A549 (cell line): ENCODE data around the gene TMEM255B.

Experiments used
- BCL3 ChIP-seq: fragments of >200 bp; sonication (Bioruptor Twin); formaldehyde crosslinking; IDR thresholded peaks from 3 replicates; pipeline ENCODE4 v1.6.1; 2016
- CBX2 ChIP-seq: fragments of 200-600 bp; sonication (generic); IDR thresholded peaks from 2 replicates; pipeline ENCODE4 v1.6.1; 2016; ENCODE audit warnings: low read depth, mild to moderate bottlenecking, borderline replicate concordance
- CEBPB ChIP-seq, 2 experiments: fragments of >200 bp in 1 of 2; sonication (Bioruptor Twin) in 1 of 2; formaldehyde crosslinking in 1 of 2; IDR thresholded peaks; 2 replicates each; pipeline ENCODE4 v1.6.1; 2012 to 2016
- CTCF ChIP-seq: fragments of >200 bp; sonication (Bioruptor Twin); formaldehyde crosslinking; IDR thresholded peaks from 3 replicates; pipeline ENCODE4 v1.5.1; 2016
- E2F6 ChIP-seq: IDR thresholded peaks from 2 replicates; pipeline ENCODE4 v1.6.1; 2012; ENCODE audit warnings: low read depth, borderline replicate concordance
- EP300 ChIP-seq, 2 experiments: fragments of >200 bp; sonication (Bioruptor Twin); formaldehyde crosslinking; IDR thresholded peaks; 2 replicates in 1 of 2; 3 replicates in 1 of 2; pipeline ENCODE4 v1.6.1; 2016 to 2017
- HDAC2 ChIP-seq: fragments of 200-600 bp; sonication (generic); IDR thresholded peaks from 2 replicates; pipeline ENCODE4 v1.6.1; 2016
- NPAS2 ChIP-seq: fragments of 250-450 bp; sonication (Bioruptor Pico); IDR thresholded peaks from 2 replicates; pipeline ENCODE4 v1.8.0; 2022; ENCODE audit warnings: mild to moderate bottlenecking, moderate library complexity, borderline replicate concordance
- POLR2A ChIP-seq: IDR thresholded peaks from 2 replicates; pipeline ENCODE4 v1.6.1; 2012; ENCODE audit warnings: mild to moderate bottlenecking, low read length
- RAD21 ChIP-seq, 2 experiments: fragments of >200 bp in 1 of 2; sonication (Bioruptor Twin) in 1 of 2; formaldehyde crosslinking in 1 of 2; IDR thresholded peaks in 1 of 2; conservative IDR thresholded peaks in 1 of 2; 2 replicates in 1 of 2; 3 replicates in 1 of 2; pipeline ENCODE4 v1.6.1; 2012 to 2018; ENCODE audit warnings: inconsistent platforms in 1 of 2
- RFX5 ChIP-seq: fragments of 450-650 bp; IDR thresholded peaks from 2 replicates; pipeline ENCODE4 v1.7.1; 2014; ENCODE audit warnings: antibody characterized with exemption, mild to moderate bottlenecking, moderate library complexity
- ZFP36 ChIP-seq: fragments of 450-650 bp; IDR thresholded peaks from 2 replicates; pipeline ENCODE4 v1.6.1; 2014; ENCODE audit warnings: borderline replicate concordance; ENCODE audit not compliant: partially characterized antibody

DNA sequence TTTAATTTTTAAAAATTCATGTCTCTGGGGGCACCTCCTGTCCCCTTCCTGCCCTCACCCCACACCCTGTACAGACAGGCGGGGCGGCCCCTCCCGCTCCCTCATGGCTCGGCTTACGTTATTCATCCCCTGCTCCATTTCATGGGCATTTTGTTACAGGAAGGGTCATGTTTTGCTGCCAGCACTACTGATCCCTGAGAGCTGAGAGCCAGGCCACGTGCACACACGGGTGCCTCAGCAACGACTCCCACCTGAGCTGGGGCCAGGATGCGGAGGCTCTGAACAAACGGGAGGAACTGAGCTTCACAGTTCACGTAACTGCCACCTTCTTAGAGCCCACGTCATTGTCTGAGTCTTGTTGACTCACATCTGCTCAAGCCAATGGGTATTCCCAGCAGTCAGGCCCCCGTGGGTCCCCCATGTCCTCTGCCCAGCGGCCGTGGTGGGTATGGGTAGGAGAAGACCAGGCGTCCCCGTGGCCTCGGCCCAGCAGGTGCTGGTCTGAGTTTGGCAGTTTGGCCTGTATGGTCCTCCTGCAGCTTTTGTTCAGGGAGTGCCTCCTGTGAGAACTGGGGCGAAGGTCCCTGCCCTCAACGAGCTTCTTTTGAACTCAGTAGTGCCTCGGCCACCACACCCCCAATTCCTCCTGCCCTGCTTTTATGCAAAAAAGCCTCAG lies 16.4 kb upstream of the TMEM255B start:
- TF ChIP-seq CTCF (no peak), CBX2 (no peak), BCL3 (no peak), POLR2A (no peak), RFX5 (no peak), ZFP36 (no peak), EP300 (IDR thresholded peaks at IDR 0.05) (no peak), CEBPB (IDR thresholded peaks at IDR 0.05) (no peak), RAD21 (conservative IDR thresholded peaks at IDR 0.05 in 1 of 2, IDR thresholded peaks at IDR 0.05 in 1 of 2) (no peak), NPAS2 (CRISPR knock-in tag) (no peak), HDAC2 (no peak), E2F6 (no peak)
